Brain pericyte (primary cell): Measurements from ENCODE around the gene MOSMO.
"Not testable (repeated sequence)": the region's sequence is repeated elsewhere in the genome, so short reads cannot be mapped to it uniquely, and the experiment has no call there.

Source experiments
- DNase-seq: peaks from one replicate; pipeline ENCODE4 v3.0.0-alpha.2; 2012; ENCODE audit warnings: low read depth, low spot score

Gene MOSMO

DNA sequence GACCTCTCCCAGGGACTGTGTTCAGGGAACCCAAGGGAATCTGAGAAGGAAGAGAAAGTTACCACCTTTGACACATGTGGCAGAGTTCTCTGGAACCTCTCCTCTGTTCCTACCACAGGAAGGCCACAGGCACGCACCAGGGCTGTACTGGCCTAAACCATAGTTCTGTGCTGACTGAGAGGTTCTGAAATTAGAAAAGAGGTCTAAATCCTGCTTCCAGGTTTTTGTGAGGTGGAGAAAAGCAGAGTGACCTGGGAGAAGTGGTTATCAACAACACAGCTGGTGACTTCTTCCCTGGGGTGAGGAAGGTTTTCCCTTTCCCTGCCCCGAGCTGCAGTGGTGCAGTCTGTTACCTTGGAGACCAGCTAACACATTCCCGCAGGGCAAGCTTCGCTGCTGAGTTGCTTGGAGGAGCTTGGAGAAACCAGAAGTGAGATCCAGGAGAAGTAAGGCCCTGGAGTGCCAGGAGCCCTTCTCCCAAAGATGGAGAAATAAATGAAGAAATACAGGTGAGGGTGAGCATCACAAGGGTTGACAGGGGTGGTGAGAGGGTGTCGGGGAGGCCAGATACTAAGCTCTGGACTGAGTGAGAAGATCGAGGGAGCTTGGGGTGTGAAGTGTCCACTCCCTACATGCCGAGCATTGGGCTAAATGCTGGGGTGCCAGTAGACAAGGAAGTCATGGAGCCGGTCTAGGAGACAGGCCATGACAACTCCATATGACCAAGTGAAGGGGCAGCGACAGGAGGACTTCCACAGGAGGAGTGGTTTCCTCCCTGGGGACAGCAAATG, 84.4 kb downstream of the MOSMO start, which contains the start of gene VWA3A:
VWA3A (plus strand) TSS at position 399 of the 791 bp plus-strand sequence; CDS start at position 496, 97 bp downstream.
- no peak for DNase-seq

DNA sequence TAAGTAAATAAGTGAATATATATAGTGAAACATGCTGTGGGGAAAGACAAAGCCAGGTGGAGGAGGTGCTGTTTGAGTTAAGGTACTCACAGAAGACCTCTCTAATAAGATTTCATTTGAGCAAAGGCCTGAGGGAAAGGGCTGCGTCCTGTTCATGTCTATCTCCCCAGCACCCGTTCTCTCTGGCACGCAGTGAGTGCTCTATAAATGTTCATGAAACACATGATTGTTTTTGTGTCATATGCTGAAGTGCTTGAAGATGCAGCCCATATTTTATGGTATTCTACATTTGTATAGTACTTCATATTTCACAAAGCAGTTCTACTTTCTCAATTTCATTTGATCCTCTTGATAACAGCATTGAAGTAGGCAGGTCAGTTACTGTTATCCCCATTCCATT, 85.4 kb downstream of the MOSMO start:
- no peak for DNase-seq

DNA sequence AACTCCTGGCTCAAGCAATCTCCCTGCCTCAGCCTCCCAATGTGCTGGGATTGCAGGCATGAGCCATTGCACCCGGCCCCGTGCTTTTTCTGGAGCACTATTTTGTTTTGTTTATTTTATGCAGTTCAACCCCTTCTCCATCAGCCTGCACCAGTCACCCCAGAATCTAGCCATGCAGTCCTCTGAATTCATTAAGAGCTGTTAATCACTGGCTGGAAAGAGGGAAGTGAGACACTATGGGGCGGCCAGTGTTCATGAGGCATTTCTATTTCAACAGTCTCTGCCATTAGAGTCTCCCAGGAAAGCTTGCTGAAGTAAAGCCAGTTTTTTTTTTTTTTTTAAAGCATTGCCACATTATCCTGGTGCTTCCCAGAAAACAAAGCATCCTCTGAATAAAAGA, 86.1 kb downstream of the MOSMO start:
- DNase-seq = no peak

DNA sequence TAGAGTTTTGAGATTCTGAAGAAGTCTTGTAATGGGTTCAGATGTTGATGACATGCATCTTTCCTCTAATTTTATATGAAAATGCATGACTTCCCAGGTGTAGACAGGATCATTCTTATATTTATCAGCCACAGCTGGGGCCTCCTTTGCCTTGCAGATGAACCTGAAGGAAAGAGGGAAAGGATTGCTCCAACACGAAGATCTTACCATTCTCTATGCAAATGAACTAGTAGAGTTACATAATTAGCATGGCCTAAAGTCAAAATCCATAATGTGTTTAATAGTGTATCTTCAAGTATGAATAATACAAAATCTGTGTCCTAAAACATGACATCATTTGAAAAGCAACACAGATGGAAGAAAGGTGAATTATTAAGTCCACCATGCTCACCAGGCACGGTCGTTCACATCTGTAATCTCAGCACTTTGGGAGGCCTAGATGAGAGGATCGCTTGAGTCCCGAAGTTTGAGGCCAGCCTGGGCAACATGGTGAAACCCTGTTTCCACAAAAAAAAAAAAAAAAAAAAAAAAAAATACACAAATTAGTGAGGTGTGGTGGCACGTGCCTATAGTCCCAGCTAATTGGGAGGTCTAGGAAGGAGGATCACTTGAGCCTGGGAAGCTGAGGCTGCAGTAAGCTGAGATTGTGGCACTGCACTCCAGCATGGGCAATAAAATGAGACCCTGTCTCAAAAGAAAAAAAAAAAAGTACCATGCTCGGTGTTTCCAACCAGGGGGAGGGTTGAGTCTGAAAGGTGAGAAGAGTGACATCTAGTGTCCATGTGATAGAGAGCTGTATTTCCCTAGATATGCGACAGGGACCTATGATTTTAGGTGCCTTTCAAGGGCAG, 90.7 kb downstream of the MOSMO start:
- no peak for DNase-seq

DNA sequence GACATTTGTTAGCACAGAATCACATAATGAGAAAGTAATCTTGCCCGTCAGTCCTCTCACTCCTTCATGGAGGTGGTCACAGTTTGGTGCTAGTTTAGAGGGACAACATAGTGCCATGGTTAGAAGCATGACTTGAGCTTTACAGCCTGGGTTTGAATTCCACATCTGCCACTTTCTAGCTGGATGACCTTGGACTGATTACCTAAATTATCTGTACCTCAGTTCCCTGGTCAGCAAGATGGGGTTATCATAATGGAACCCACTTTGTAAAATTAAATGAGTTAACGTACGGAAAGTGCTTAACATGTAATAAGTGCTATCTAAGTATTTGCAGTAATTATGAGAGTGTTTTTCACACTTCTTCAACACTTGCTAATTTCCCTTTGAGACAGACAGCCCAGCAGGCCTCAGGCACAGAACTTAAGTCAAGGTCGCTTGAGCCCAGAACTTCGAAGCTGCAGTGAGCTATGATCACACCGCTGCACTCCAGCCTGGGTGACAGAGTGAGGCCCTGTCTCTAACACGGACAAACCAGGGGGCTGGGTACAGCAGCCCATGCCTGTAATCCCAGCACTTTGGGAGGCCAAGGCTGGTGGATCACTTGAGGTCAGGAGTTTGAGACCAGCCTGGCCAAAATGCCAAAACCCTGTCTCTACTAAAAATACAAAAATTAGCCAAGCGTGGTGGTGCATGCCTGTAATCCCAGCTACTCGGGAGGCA, 91.5 kb downstream of the MOSMO start:
- DNase-seq = no peak

DNA sequence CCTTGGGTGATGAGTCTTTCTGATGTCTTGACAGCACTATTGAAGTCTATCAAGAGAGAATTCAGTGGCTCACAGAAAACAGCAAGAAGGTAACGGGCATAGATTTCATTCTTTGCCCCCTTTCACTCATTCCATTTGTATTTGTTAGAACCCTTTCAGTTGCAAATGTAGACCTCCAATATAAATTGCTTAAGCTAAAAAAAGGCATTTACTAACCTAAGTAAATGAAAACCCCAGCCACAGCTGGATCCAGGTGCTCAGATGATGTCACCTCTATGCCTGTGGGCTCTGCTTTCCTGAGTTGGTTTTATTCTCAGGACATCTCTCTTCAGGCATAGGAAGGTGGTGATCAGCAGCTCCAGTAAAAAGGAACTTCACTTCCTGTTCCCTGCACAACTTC, 95.5 kb downstream of the MOSMO start:
- DNase-seq = no peak

DNA sequence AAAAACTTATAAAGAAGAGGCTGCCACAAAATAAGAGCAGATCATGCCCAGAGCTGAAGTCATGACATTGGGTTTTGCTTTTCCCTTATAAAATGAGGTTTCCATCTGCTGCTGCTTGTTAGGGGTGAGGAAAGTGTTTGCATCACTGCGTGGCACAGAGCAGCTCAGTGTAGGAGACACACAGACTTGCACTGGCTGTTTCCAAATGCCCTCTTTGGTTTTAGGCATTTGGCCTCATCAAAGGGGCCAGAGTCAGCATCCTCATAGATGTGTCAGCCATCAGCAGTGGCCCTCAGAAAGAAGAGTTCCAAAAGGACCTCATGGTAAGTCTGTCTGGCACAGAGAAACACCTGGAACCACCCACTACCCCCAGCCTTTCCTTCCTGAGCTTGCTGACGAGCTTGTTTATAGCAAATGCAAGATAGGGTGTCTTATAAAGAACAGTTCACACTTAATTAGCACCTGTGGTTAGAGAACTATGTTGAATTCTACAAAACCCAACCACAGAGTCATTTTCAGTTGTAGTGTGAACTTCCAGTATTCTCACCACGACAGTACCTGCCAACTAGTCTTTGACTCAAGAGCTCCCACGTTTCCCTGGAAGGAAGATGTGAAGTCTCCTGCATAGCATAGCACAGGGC, 101.5 kb downstream of the MOSMO start:
- DNase-seq = no peak

DNA sequence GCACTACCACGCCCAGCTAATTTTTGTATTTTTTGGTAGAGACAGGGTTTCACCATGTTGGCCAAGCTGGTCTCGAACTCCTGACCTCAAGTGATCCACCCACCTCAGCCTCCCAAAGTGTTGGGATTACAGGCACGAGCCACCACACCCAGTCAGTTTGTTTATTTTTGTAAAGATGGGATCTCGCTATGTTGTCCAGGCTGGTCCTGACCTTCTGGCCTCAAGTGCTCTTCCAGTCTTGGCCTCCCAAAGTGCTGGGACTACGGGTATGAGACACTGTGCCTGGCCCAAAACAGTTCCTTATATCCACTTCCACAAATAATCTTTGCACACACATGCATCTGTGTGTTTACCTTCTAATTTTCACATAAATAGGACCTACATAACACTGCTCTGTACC, 103.7 kb downstream of the MOSMO start:
- DNase-seq = not testable (repeated sequence)

DNA sequence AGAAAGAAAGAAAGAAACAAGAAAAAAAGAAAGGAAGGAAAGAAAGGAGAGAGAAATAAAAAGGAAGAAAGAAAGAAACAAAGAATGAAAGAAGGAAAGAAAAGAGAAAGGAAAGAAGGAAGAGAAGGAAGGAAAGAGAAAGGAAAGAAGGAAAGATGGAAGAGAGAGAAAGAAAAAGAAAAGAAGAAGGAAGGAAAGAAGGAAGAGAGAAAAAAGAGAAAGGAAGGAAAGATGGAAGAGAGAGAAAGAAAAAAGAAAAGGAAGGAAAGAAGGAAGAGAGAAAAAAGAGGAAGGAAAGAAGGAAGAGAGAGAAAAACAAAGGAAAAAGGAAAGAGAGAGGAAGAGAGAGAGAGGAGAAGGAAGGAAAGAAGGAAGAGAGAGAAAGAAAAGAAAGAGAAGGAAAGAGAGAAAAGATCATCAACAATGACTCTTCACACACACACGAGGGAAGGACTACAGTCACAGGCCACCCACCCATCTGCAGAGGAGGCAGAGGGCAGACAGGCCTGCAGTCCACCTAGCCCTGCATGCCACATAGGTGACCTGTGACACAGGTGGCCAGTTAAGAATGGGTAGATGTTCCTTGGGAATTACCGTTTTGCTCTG, 108.3 kb downstream of the MOSMO start:
- DNase-seq = no peak

DNA sequence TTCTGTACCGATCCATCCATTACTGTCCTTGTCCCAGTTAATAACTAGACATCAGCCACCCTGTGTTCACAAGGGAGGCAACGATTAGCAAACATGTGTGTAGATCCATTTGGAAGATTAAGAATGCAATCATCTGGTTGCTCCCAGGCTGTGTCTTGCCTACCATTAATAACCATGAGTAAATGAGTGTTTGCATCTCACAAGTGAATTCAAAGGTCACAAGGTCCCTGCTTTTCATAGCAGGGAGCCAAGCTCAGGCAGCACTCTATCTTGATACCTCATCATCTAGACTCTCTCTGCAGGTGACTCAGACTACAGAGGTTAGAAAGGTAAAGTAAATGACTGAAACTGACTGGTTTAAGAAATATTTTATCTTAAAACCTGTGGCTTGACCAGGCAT, 109.7 kb downstream of the MOSMO start:
- no peak for DNase-seq

DNA sequence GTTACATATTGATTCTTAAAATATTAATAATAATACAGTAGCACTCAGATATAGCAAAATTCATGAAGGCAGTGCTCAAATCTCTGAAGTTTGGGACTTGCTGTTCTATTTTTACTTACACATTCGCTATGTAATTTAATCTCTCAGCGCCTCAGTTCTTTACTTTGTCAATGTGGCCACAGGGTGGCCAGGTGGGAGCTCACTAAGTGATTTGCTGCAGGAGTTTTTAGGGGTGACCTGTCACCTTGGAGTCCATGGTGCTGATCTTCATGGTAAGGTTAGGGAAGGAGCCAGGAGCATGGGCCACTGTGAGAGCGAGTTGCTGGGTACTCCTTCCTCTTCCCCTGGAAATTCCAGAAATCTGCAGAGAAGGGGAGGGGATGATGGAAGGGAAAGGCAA, 112.5 kb downstream of the MOSMO start:
- no peak for DNase-seq

DNA sequence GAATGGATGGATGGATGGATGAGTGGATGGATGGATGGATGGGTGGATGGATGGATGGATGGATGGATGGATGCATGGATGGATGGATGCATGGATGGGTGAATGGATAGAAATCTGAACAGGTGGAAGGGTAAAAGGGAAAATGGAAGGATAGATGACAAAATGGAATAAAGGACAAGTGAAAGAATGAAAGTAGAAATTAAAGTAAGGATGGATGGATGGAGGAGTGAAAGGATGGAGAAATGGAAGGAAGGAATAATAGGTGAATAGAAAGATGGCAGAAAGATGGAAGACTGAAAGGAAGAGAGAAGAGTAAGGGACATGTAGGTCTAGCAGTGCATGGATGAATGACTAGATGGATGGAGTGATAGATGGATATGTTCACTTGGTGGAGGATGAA, 114.3 kb downstream of the MOSMO start:
- no peak for DNase-seq

DNA sequence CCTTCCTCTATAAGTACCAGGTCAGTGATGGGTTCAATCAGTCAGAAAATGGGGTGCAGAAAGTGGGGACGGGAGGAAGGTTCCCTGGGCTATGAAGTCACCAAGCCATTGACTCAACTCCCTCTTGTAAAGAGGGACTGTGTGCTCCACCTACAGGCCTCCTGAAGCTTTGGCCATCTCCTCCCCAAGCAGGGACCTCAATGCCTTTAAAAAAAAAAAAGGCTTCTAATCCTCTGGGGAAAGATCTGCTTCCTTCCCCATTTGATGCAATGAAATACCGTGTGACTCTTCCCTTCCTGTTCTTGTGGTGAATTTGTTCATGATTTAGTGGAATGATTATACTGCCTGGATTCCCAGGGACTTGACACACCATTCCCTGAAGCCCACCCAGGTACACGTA, 115.2 kb downstream of the MOSMO start:
- no peak for DNase-seq

DNA sequence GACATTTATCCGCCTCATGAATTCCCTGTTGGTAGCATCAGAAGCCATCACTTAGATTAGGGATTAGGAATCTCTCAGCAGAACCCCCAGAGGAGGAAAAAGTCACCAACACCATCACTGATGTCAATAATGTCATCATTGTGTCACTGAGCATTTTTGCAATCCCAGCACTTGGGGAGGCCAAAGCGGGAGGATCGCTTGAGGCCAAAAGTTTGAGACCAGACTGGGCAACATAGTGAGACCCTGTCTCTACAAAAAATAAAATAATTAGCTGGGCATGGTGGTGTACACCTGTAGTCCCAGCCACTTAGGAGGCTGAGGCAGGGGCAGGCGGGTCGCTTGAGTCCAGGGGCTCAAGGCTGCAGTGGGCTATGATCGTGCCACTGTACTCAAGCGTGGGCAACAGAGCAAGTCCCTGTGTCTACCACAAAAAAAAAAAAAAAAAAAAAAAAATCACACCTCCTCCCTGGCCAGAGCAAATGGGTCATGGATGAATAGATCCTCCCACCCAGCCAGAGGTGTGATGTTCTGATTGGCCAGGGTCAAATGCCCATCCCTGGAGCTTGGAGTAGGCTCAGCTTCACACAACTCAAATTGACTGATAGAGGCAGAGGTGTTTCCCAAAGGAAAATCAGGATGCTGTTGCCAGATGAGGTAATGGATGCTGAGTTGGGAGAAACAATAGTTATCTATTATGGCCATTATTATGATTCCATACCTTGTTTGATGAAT, 116.0 kb downstream of the MOSMO start:
- no peak for DNase-seq

DNA sequence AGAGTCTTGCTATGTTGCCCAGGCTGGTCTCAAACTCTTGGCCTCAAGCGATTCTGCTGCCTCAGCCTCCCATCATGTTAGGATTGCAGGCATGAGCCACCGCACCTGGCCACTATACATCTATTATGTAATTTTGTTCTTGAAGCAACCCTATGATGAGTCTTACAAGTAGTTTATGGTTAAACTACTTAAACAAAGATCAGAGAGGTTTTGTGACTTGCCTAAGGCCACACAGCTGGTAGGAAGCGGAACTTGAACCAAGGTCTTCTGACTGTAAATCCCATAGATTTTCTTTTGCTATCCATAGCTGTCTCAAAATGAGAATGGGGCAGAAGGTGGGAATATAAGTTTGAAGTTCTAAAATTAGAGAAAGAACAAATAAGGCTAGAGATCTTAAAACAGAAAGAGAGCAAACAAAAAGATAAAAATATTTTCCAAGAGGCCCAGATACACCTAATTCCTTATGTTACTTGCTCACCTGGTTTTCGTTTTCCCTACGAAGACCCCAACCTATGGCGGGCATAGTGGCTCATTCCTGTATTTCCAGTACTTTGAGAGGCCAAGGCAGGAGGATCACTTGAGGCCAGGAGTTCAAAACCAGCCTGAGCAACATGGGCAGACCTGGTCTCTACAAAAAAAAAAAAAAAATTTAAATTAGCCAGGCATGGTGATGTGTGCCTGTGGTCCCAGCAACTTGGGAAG, 116.8 kb downstream of the MOSMO start:
- DNase-seq = no peak

DNA sequence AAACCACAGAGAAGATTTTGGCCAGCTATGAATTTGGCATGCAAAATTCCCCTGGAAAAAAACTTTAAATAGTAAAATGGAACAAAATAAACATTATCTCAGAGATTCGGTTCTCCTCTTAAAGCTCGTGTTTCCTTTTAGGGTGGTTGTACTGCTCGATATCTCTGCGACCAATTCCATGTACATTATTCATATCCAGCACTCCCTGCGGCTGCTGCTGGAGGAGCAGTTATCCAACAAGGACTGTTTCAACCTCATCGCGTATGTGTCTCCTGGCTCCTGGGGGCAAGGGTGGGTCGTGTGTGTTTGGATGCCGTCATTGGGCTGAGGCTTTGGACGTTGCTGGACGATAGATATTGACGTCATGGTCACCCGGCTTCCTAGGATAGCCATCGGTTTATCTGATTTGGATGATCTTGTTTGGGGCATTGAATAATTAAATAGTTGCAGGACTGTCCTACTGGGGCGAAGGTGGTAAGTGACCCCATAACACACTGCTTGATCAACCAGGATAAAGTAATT, 118.2 kb downstream of the MOSMO start:
- DNase-seq = no peak

DNA sequence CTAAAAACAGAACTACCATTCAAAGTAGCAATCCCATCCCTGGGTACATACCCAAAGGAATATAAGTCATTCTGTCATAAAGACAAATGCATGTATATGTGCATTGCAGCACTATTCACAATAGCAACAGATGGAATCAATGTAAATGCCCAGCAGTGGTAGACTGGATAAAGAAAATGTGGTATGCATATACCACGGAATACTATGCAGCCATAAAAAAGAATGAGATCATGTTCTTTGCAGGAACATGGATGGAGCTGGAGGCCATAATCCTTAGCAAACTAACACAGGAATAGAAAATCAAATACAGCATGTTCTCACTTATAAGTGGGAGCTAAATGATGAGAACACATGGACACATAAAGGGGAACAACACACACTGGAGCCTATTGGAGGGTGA, 120.6 kb downstream of the MOSMO start:
- not testable (repeated sequence) for DNase-seq

DNA sequence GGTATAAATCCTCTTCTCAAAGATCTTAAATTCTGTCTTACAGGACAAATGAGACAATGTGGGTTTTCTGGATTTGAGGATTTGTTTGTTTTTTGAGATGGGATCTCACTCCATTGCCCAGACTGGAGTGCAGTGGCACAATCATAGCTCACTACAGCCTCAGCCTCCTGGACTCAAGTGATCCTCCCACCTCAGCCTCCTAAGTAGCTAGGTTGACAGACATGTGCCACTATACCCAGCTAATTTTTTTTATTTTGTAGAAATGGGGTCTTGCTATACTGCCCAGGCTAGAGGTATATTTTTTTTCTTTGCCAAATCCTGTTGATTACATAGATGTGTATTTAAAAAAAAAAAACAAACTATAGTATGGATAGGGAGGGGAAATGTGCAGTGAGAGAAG, 122.6 kb downstream of the MOSMO start:
- no peak for DNase-seq

DNA sequence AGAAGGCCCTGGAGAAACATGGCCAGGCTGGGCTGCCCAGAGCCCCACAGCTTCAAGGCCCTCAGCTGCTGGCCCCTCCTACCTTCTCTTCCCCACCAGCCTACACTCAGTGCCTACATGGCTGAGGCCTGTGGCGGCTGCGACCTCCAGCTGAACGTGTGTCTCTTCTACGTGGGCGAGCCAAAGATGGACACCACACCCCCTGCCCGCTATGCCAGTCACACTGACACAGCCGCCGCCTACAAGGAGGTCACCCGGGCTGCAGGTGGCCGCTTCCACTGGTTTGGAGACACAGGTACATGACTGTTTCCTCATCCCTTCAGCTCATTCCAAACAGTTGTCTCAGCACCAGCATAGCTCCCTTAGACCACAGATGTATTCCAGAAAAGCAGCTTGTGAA, 124.9 kb downstream of the MOSMO start:
- no peak for DNase-seq
